Activated gamma-delta T cell (primary cell): ENCODE measurements around the gene MTG2.

Experiments
- DNase-seq: peaks from one replicate; lab custom pipeline; 2025; lab: John Stamatoyannopoulos, UW

The MTG2 gene

GRCh38 chr20:62246872-62247652 lies 64.2 kb downstream of the MTG2 start:
- no peak for DNase-seq

GRCh38 chr20:62248890-62249560 lies 66.2 kb downstream of the MTG2 start:
- no peak for DNase-seq

GRCh38 chr20:62252342-62252966 lies 69.6 kb downstream of the MTG2 start:
- DNase-seq = no peak
